H1 (cell line): ENCODE results near the gene SMO. TPM values are rescaled to one million over a fixed set of nuclear protein-coding genes. Genes with fewer than 3 reads are reported as not detected.

Experiments
- KDM4A ChIP-seq: IDR thresholded peaks from one replicate; pipeline ENCODE4 v1.7.1; 2012; ENCODE audit warnings: low read depth, mild to moderate bottlenecking, moderate library complexity, low read length, inconsistent platforms; ENCODE audit not compliant: severe bottlenecking
- polyA plus RNA-seq, 7 experiments: library from polyadenylated mRNA; depleted of rRNA in 3 of 7; stranded (reverse) in 5 of 7; unstranded in 2 of 7; fragments of >200 nt in 5 of 7; fragments of 200-250 nt in 2 of 7; gene quantifications; 1 replicate in 5 of 7; 2 replicates in 1 of 7; 4 replicates in 1 of 7; pipeline versions ENCODE4 v1.2.1 to v1.2.3, GENCODE V29; 2011 to 2013; ENCODE audit warnings: missing spikeins in 2 of 7, mixed read lengths in 2 of 7
- total RNA-seq: library from RNA; stranded (reverse); fragmentation: NEBNext Ultra II Directional; extraction: Animal tissue kit (Norgen Biotek cat#: 25700); gene quantifications from 2 replicates; pipeline ENCODE4 v1.2.1, GENCODE V29; 2021

The SMO gene
- total and polyA plus RNA-seq, 2 of the 8 experiments (the other 6 are each of a cell fraction or from before 2014, with no cell fraction given): 64.5 to 67.6 TPM

DNA sequence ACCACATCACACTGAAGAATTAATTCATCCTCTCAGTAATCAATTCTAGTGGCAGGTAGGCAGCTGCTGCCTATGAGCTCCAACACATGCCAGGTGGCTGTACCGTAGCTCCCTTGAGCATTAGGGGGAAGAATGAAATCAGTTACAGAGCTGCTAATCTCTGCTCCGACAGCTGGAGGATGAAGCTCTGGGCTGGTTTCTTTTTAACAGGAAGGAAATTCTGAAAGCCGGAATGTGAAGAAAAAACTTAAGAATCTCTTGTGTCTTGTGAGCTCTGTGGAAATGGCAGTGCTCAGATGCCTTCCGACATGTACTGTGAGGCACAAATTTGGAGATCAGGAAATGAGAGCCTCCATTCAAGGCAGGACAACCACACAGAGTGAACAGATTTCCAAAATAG lies 33.6 kb downstream of the SMO start (continued):
- no peak for TF ChIP-seq KDM4A
